GM12878 (cell line): ENCODE results near the gene LLCFC1. TPM values are rescaled to one million over a fixed set of nuclear protein-coding genes. Genes with fewer than 3 reads are reported as not detected.

Experiments
- ATAC-seq: fragments of 200-7000 bp; cut with Tn5 transposase; 3 replicates; pipeline ENCODE4 v1.9.1; 2020; ENCODE audit warnings: mild to moderate bottlenecking, moderate library complexity
- BruUV-seq: library from RNA; stranded (reverse); fragments of 400-500 nt; replicated peaks from 2 replicates; lab custom pipeline; 2021; lab: Mats Ljungman, UMichigan
- CTCF ChIA-PET: fragments of 300-600 bp; sonication (Branson Sonifier 250); formaldehyde crosslinking; extraction: SDS; loops from one replicate; lab custom pipeline; 2021; ENCODE audit warnings: inconsistent platforms; lab: Yijun Ruan, JAX
- POLR2A ChIA-PET: fragments of 350-600 bp; formaldehyde crosslinking; extraction: SDS; loops from one replicate; lab custom pipeline; 2021; ENCODE audit warnings: inconsistent platforms; lab: Charles Lee
- RAD21 ChIA-PET: fragments of 300-600 bp; sonication (Branson Sonifier 250); formaldehyde crosslinking; loops from one replicate; lab custom pipeline; 2023; ENCODE audit warnings: antibody characterized with exemption; ENCODE audit not compliant: unreplicated experiment; lab: Charles Lee
- SMC1A ChIA-PET: fragments of 300-600 bp; sonication (Branson Sonifier 250); formaldehyde crosslinking; loops from one replicate; lab custom pipeline; 2023; ENCODE audit not compliant: unreplicated experiment, uncharacterized antibody; lab: Charles Lee
- DNase-seq: peaks from one replicate; pipeline ENCODE4 v3.0.0-alpha.2; 2011; ENCODE audit warnings: low read depth, low spot score
- FAIRE-seq: peaks from 3 replicates; lab custom pipeline; 2011; peaks lifted over from hg19 to GRCh38; lab: Jason Lieb, UNC
- H2AFZ ChIP-seq: 2 replicates; pipeline ENCODE4 v1.6.0; 2011; ENCODE audit warnings: low read depth, low read length, control low read depth; ENCODE audit not compliant: control insufficient read depth
- H3K27ac ChIP-seq: 2 replicates; pipeline ENCODE4 v1.5.1; 2011; ENCODE audit warnings: control low read depth; ENCODE audit not compliant: control insufficient read depth, insufficient read depth
- H3K27me3 ChIP-seq, 2 experiments: replicated peaks in 1 of 2; 2 replicates each; pipeline versions ENCODE4 v1.6.0 to v1.6.1; 2011; ENCODE audit warnings: low read length in 1 of 2; ENCODE audit not compliant: control insufficient read depth in 2 of 2, insufficient read depth in 2 of 2
- H3K36me3 ChIP-seq, 2 experiments: 2 replicates each; pipeline ENCODE4 v1.5.1; 2011; ENCODE audit warnings: low read length in 1 of 2; ENCODE audit not compliant: control insufficient read depth in 2 of 2, insufficient read depth in 2 of 2
- H3K4me1 ChIP-seq: 2 replicates; pipeline ENCODE4 v1.6.1; 2011; ENCODE audit warnings: mild to moderate bottlenecking, low read length, moderate library complexity, mixed read lengths; ENCODE audit not compliant: control insufficient read depth, insufficient read depth
- H3K4me2 ChIP-seq: 2 replicates; pipeline ENCODE4 v1.6.0; 2011; ENCODE audit warnings: control low read depth; ENCODE audit not compliant: control insufficient read depth, insufficient read depth
- H3K4me3 ChIP-seq: fragments of 200-600 bp; sonication (generic); 2 replicates; pipeline ENCODE4 v1.5.1; 2016
- H3K79me2 ChIP-seq: 2 replicates; pipeline ENCODE4 v1.6.0; 2011; ENCODE audit warnings: low read length; ENCODE audit not compliant: control insufficient read depth, insufficient read depth
- H3K9ac ChIP-seq: 2 replicates; pipeline ENCODE4 v1.8.0; 2011; ENCODE audit warnings: low read length, control low read depth, mixed read lengths; ENCODE audit not compliant: control insufficient read depth, insufficient read depth
- H3K9me3 ChIP-seq: replicated peaks from 3 replicates; pipeline ENCODE4 v1.5.1; 2011; ENCODE audit warnings: mild to moderate bottlenecking, low read length; ENCODE audit not compliant: control insufficient read depth, insufficient read depth
- H4K20me1 ChIP-seq: 2 replicates; pipeline ENCODE4 v1.6.0; 2011; ENCODE audit not compliant: control insufficient read depth, insufficient read depth
- BHLHE40 ChIP-seq, 2 experiments: fragments of 450-650 bp in 1 of 2; IDR thresholded peaks; 2 replicates each; pipeline ENCODE4 v1.6.1; 2011 to 2017; ENCODE audit warnings: low read depth in 2 of 2, borderline replicate concordance in 1 of 2, improper control_type of control experiment in 1 of 2, low read length in 1 of 2, mild to moderate bottlenecking in 1 of 2
- DPF2 ChIP-seq: fragments of 450-650 bp; IDR thresholded peaks from 2 replicates; pipeline ENCODE4 v1.6.1; 2017; ENCODE audit warnings: mild to moderate bottlenecking
- HDAC2 ChIP-seq: fragments of 200-600 bp; sonication (generic); IDR thresholded peaks from 2 replicates; pipeline ENCODE4 v1.6.1; 2017
- JUNB ChIP-seq: IDR thresholded peaks from 2 replicates; pipeline ENCODE4 v1.6.1; 2016; ENCODE audit warnings: antibody characterized with exemption, mild to moderate bottlenecking
- KAT2A ChIP-seq: conservative IDR thresholded peaks from 2 replicates; pipeline ENCODE4 v1.6.1; 2011; ENCODE audit warnings: low read depth, low read length; ENCODE audit not compliant: control insufficient read depth
- PAX8 ChIP-seq: fragments of 450-650 bp; IDR thresholded peaks from 2 replicates; pipeline ENCODE4 v1.6.1; 2017; ENCODE audit warnings: mild to moderate bottlenecking, moderate library complexity
- PBX3 ChIP-seq: IDR thresholded peaks from 2 replicates; pipeline ENCODE4 v1.6.1; 2011; ENCODE audit warnings: mild to moderate bottlenecking, low read depth, low read length, moderate library complexity; ENCODE audit not compliant: insufficient replicate concordance
- POLR2AphosphoS5 ChIP-seq: IDR thresholded peaks from 2 replicates; pipeline ENCODE4 v1.6.1; 2011; ENCODE audit warnings: mild to moderate bottlenecking, low read length, inconsistent platforms
- RCOR1 ChIP-seq: conservative IDR thresholded peaks from 2 replicates; pipeline ENCODE4 v1.6.1; 2012; ENCODE audit warnings: low read depth, low read length, improper control_type of control experiment
- SMC3 ChIP-seq: IDR thresholded peaks from 2 replicates; pipeline ENCODE4 v1.6.1; 2011; ENCODE audit warnings: low read length, improper control_type of control experiment, borderline replicate concordance
- SPI1 ChIP-seq: IDR thresholded peaks from 2 replicates; pipeline ENCODE4 v1.6.1; 2011; ENCODE audit warnings: low read depth, mild to moderate bottlenecking, low read length, moderate library complexity, borderline replicate concordance; ENCODE audit not compliant: insufficient read depth
- SREBF1 ChIP-seq: IDR thresholded peaks from 2 replicates; pipeline ENCODE4 v1.6.1; 2012; ENCODE audit warnings: mild to moderate bottlenecking, low read length
- YBX1 ChIP-seq: fragments of 450-650 bp; IDR thresholded peaks from 2 replicates; pipeline ENCODE4 v1.6.1; 2016; ENCODE audit warnings: antibody characterized with exemption
- WGBS: methylation state at CpG from one replicate; pipeline ENCODE4 v1.1.6; 2016; ENCODE audit warnings: low lambda C conversion rate; ENCODE audit not compliant: insufficient replicate concordance, insufficient coverage; ENCODE audit errors: missing lambda C conversion rate; 5-methylcytosine and 5-hydroxymethylcytosine counted together
- in situ Hi-C: fragments of 300-500 bp; cut with MboI; formaldehyde crosslinking; loops from 9 replicates; pipeline ENCODE4 v1.14.3; 2018; ENCODE audit warnings: mixed read lengths
- intact Hi-C: fragments of 100-400 bp; cut with micrococcal nuclease; formaldehyde crosslinking; loops from one replicate; pipeline ENCODE4 v1.14.2; 2022; ENCODE audit not compliant: unreplicated experiment
- polyA plus RNA-seq, 11 experiments: library from polyadenylated mRNA; depleted of rRNA in 4 of 11; unstranded in 6 of 11; stranded (reverse) in 5 of 11; fragments of >200 nt; fragmentation: Nextera tagmentation in 4 of 11; fragmentation: Illumina TruSeq in 1 of 11; extraction: Ambion mirVana in 4 of 11; extraction: Trizol in 1 of 11; gene quantifications; 1 replicate in 1 of 11; 2 replicates in 10 of 11; pipeline versions ENCODE4 v1.2.1 to v1.2.3, GENCODE V29; 2011 to 2016; ENCODE audit warnings: inconsistent platforms in 2 of 11, missing spikeins in 2 of 11, low read depth in 1 of 11
- total RNA-seq, 4 experiments: library from RNA; depleted of rRNA in 3 of 4; stranded (reverse); fragments of >200 nt in 3 of 4; fragmentation: Illumina TruSeq in 1 of 4; extraction: Trizol in 1 of 4; gene quantifications; 2 replicates each; pipeline versions ENCODE4 v1.2.1 to v1.2.3, GENCODE V29; 2013 to 2021
- TF ChIP-seq, protein P1 (sequence below): IDR thresholded peaks from 2 replicates; pipeline ENCODE4 v1.6.1; 2012; ENCODE audit warnings: low read length, inconsistent platforms
- TF ChIP-seq, protein P2 (sequence below): fragments of 450-650 bp; IDR thresholded peaks from 2 replicates; pipeline ENCODE4 v1.6.1; 2014; ENCODE audit warnings: mild to moderate bottlenecking

LLCFC1 gene
- total and polyA plus RNA-seq, 10 of the 15 experiments (the other 5 are each of a cell fraction or from before 2014, with no cell fraction given), result not detected

- ChIA-PET POLR2A (no interaction called here), RAD21 (no interaction called here), SMC1A (no interaction called here), CTCF (interaction anchor here (0.8 to 2.3 kb wide), 3 partner anchors 85 to 276 kb away, joined by 3 to 5 read pairs (median 3); no protein-coding TSS in a partner anchor)
- Histone ChIP-seq H2AFZ (no peak overlapping the region), H3K36me3 (no peaks in the 10 kb centered on the region), H3K27ac (no peak overlapping the region), H3K4me1 (no peaks in the 10 kb centered on the region), H3K79me2 (no peaks in the 10 kb centered on the region), H3K9me3 (no peaks in the 10 kb centered on the region), H3K27me3 (no peaks in the 10 kb centered on the region; a peak in 3 of 4 replicates), H3K9ac (no peak overlapping the region), H3K4me2 (no peak overlapping the region), H3K4me3 (no peak overlapping the region), H4K20me1 (no peaks in the 10 kb centered on the region)
- in situ Hi-C loops, result no loop called here
- no peak for DNase-seq
- 38% methylated on average over 6 of the region's 6 CpGs for WGBS
- TF ChIP-seq SMC3 (no peak), PBX3 (no peak), KAT2A (no peak), SREBF1 (no peak), BHLHE40 (IDR thresholded peaks at IDR 0.05; ENCODE audit: borderline replicate concordance in 1 of 2, low read depth in 2 of 2, low read length in 1 of 2) (no peak), YBX1 (no peak), PAX8 (no peak), SPI1 (no peak), POLR2AphosphoS5 (no peak), RCOR1 (no peak), DPF2 (no peak), JUNB (no peak), HDAC2 (no peak)
- TF ChIP-seq, protein P1, sequence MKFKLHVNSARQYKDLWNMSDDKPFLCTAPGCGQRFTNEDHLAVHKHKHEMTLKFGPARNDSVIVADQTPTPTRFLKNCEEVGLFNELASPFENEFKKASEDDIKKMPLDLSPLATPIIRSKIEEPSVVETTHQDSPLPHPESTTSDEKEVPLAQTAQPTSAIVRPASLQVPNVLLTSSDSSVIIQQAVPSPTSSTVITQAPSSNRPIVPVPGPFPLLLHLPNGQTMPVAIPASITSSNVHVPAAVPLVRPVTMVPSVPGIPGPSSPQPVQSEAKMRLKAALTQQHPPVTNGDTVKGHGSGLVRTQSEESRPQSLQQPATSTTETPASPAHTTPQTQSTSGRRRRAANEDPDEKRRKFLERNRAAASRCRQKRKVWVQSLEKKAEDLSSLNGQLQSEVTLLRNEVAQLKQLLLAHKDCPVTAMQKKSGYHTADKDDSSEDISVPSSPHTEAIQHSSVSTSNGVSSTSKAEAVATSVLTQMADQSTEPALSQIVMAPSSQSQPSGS, result no peak
- TF ChIP-seq, protein P2, sequence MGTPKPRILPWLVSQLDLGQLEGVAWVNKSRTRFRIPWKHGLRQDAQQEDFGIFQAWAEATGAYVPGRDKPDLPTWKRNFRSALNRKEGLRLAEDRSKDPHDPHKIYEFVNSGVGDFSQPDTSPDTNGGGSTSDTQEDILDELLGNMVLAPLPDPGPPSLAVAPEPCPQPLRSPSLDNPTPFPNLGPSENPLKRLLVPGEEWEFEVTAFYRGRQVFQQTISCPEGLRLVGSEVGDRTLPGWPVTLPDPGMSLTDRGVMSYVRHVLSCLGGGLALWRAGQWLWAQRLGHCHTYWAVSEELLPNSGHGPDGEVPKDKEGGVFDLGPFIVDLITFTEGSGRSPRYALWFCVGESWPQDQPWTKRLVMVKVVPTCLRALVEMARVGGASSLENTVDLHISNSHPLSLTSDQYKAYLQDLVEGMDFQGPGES, result no peak
- no peak; the same call in 2 of the 3 replicates for ATAC-seq
- intact Hi-C loops, result no loop called here
- BruUV-seq, result no TSS peak
- no peak for FAIRE-seq
These were observed 25.4 kb downstream of the LLCFC1 start for GRCh38 chr7:142964502-142965246.
